ENCODE data around the gene NOC4L.

GRCh38 chr12:132131952-132132351, 12.3 kb upstream of the NOC4L start:
- TF ChIP-seq, protein P1, sequence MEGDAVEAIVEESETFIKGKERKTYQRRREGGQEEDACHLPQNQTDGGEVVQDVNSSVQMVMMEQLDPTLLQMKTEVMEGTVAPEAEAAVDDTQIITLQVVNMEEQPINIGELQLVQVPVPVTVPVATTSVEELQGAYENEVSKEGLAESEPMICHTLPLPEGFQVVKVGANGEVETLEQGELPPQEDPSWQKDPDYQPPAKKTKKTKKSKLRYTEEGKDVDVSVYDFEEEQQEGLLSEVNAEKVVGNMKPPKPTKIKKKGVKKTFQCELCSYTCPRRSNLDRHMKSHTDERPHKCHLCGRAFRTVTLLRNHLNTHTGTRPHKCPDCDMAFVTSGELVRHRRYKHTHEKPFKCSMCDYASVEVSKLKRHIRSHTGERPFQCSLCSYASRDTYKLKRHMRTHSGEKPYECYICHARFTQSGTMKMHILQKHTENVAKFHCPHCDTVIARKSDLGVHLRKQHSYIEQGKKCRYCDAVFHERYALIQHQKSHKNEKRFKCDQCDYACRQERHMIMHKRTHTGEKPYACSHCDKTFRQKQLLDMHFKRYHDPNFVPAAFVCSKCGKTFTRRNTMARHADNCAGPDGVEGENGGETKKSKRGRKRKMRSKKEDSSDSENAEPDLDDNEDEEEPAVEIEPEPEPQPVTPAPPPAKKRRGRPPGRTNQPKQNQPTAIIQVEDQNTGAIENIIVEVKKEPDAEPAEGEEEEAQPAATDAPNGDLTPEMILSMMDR (IDR thresholded peaks at IDR 0.05; ENCODE audit: extremely low read depth in 1 of 2, insufficient read depth in 1 of 2, low read depth in 1 of 2, low read length in 2 of 2): no peak
- TF ChIP-seq POLR2A (IDR thresholded peaks at IDR 0.05; ENCODE audit: low read depth, low read length): no peak
- TF ChIP-seq EZH2 (IDR thresholded peaks at IDR 0.05; ENCODE audit: borderline replicate concordance, low read depth, low read length, severe bottlenecking): no peak
- TF ChIP-seq MAX (IDR thresholded peaks at IDR 0.05; ENCODE audit: insufficient read depth, insufficient read length): no peak
- no peak for TF ChIP-seq JUN (IDR thresholded peaks at IDR 0.05; ENCODE audit: borderline replicate concordance, insufficient read depth, insufficient read length, low read depth)
- TF ChIP-seq POLR2AphosphoS5 (IDR thresholded peaks at IDR 0.05; ENCODE audit: insufficient read depth, low read depth, low read length): no peak
